Measurements from ENCODE around the gene MRPL37.

The MRPL37 gene

GRCh38 chr1:54221113-54221834 lies 21.3 kb downstream of the MRPL37 start:
- Histone ChIP-seq H3K4me1 (ENCODE audit: insufficient read depth, low read length) (no peaks in the 10 kb centered on the region), H3K36me3 (ENCODE audit: insufficient read depth, low read length) (peaks cover 66% of the 10 kb centered on the region), H3K9ac (ENCODE audit: low read depth, low read length) (no peak overlapping the region), H3K79me2 (ENCODE audit: insufficient read depth, low read length) (no peaks in the 10 kb centered on the region), H4K20me1 (ENCODE audit: insufficient read depth, low read length) (peaks cover 12% of the 10 kb centered on the region; the same call in 1 of the 2 replicates), H3K4me2 (ENCODE audit: insufficient read depth, low read length) (no peak overlapping the region), H3K9me3 (ENCODE audit: insufficient read depth, low read length, severe bottlenecking) (no peaks in the 10 kb centered on the region), H3K27me3 (ENCODE audit: insufficient read depth, low read length, poor library complexity) (no peaks in the 10 kb centered on the region), H3K4me3 (ENCODE audit: low read depth in 1 of 2, low read length in 2 of 2) (no peak overlapping the region), H3K27ac (ENCODE audit: low read length) (no peak overlapping the region), H2AFZ (ENCODE audit: low read depth, low read length) (no peak overlapping the region)
- TF ChIP-seq EZH2 (IDR thresholded peaks at IDR 0.05; ENCODE audit: borderline replicate concordance, low read depth, low read length, severe bottlenecking) = no peak
- TF ChIP-seq, protein P1, sequence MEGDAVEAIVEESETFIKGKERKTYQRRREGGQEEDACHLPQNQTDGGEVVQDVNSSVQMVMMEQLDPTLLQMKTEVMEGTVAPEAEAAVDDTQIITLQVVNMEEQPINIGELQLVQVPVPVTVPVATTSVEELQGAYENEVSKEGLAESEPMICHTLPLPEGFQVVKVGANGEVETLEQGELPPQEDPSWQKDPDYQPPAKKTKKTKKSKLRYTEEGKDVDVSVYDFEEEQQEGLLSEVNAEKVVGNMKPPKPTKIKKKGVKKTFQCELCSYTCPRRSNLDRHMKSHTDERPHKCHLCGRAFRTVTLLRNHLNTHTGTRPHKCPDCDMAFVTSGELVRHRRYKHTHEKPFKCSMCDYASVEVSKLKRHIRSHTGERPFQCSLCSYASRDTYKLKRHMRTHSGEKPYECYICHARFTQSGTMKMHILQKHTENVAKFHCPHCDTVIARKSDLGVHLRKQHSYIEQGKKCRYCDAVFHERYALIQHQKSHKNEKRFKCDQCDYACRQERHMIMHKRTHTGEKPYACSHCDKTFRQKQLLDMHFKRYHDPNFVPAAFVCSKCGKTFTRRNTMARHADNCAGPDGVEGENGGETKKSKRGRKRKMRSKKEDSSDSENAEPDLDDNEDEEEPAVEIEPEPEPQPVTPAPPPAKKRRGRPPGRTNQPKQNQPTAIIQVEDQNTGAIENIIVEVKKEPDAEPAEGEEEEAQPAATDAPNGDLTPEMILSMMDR (IDR thresholded peaks at IDR 0.05; ENCODE audit: borderline replicate concordance, extremely low read depth, low read length, poor library complexity, severe bottlenecking) = no peak
- ATAC-seq (ENCODE audit: insufficient read depth, low read depth) (peak; percentile 8; the same call in 1 of the 3 replicates), DNase-seq (no peak)

DNA sequence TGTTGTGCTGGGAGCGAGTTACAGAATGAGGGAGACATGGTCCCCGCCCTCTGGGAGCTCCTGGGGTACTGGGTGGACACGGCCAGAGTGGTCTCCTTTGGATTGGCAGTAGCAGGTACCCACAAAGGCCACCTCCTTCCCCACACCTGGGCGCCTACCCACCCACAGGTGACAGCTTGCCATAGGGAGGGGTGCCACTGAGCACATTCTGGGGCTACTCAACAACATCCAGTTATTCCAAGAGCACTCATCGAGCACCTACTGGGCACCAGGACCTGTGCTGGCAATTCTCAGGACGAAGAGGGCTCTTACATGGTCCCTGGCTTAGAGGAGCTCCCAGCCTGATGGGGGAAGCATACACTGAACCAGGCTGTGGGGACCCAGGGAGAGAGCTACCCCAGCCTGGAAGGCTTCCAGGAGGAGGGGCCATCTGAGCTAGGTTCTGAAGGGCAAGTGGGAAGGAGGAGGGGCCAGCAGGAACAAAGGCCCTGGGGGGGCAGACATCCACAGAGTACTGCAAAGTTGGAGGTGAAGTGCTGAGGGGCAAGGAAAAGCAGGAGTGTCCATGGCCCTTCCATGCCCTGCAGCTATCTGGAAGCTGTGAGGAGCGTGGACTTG lies 22.0 kb downstream of the MRPL37 start:
- H3K36me3 ChIP-seq (ENCODE audit: insufficient read depth, low read length) = peaks cover 61% of the 10 kb centered on the region
- DNase-seq = peak; percentile 40
- H3K9ac ChIP-seq (ENCODE audit: low read depth, low read length) = no peak overlapping the region
- no peaks in the 10 kb centered on the region for H3K4me1 ChIP-seq (ENCODE audit: insufficient read depth, low read length)
- peaks cover 12% of the 10 kb centered on the region; the same call in 1 of the 2 replicates for H4K20me1 ChIP-seq (ENCODE audit: insufficient read depth, low read length)
- peak; percentile 49; the same call in 2 of the 3 replicates for ATAC-seq (ENCODE audit: insufficient read depth, low read depth)
- H2AFZ ChIP-seq (ENCODE audit: low read depth, low read length) = no peak overlapping the region
- TF ChIP-seq, protein P1 (IDR thresholded peaks at IDR 0.05; ENCODE audit: borderline replicate concordance, extremely low read depth, low read length, poor library complexity, severe bottlenecking) = no peak
- TF ChIP-seq EZH2 (IDR thresholded peaks at IDR 0.05; ENCODE audit: borderline replicate concordance, low read depth, low read length, severe bottlenecking) = no peak
- H3K27me3 ChIP-seq (ENCODE audit: insufficient read depth, low read length, poor library complexity) = no peaks in the 10 kb centered on the region
- H3K79me2 ChIP-seq (ENCODE audit: insufficient read depth, low read length) = no peaks in the 10 kb centered on the region
- no peak overlapping the region for H3K27ac ChIP-seq (ENCODE audit: low read length)
- H3K4me3 ChIP-seq (ENCODE audit: low read depth in 1 of 2, low read length in 2 of 2) = no peak overlapping the region
- no peak overlapping the region for H3K4me2 ChIP-seq (ENCODE audit: insufficient read depth, low read length)
- no peaks in the 10 kb centered on the region for H3K9me3 ChIP-seq (ENCODE audit: insufficient read depth, low read length, severe bottlenecking)

GRCh38 chr1:54222711-54223110 lies 22.7 kb downstream of the MRPL37 start:
- Histone ChIP-seq H3K36me3 (ENCODE audit: insufficient read depth, low read length) (peaks cover 61% of the 10 kb centered on the region), H3K4me1 (ENCODE audit: insufficient read depth, low read length) (no peaks in the 10 kb centered on the region), H3K4me3 (ENCODE audit: low read depth in 1 of 2, low read length in 2 of 2) (no peak overlapping the region), H2AFZ (ENCODE audit: low read depth, low read length) (no peak overlapping the region), H3K4me2 (ENCODE audit: insufficient read depth, low read length) (no peak overlapping the region), H3K79me2 (ENCODE audit: insufficient read depth, low read length) (no peaks in the 10 kb centered on the region), H3K27me3 (ENCODE audit: insufficient read depth, low read length, poor library complexity) (no peaks in the 10 kb centered on the region), H3K9me3 (ENCODE audit: insufficient read depth, low read length, severe bottlenecking) (no peaks in the 10 kb centered on the region), H4K20me1 (ENCODE audit: insufficient read depth, low read length) (peaks cover 11% of the 10 kb centered on the region; the same call in 1 of the 2 replicates), H3K27ac (ENCODE audit: low read length) (no peak overlapping the region), H3K9ac (ENCODE audit: low read depth, low read length) (no peak overlapping the region)
- no peak for TF ChIP-seq EZH2 (IDR thresholded peaks at IDR 0.05; ENCODE audit: borderline replicate concordance, low read depth, low read length, severe bottlenecking)
- TF ChIP-seq, protein P1 (IDR thresholded peaks at IDR 0.05; ENCODE audit: borderline replicate concordance, extremely low read depth, low read length, poor library complexity, severe bottlenecking) = no peak
- no peak for ATAC-seq (ENCODE audit: insufficient read depth, low read depth)
- DNase-seq = no peak
